Measurements from ENCODE around the gene NTNG2.
"Not testable (repeated sequence)": the region's sequence is repeated elsewhere in the genome, so short reads cannot be mapped to it uniquely, and the experiment has no call there.

Gene NTNG2

GRCh38 chr9:132268725-132269352, 107.0 kb downstream of the NTNG2 start:
- DNase-seq, result peak; percentile 64

GRCh38 chr9:132269704-132270516, 108.1 kb downstream of the NTNG2 start:
- DNase-seq, result not testable (repeated sequence)

- DNase-seq, result no peak
Measured at GRCh38 chr9:132274861-132275260, 113.0 kb downstream of the NTNG2 start.

- DNase-seq, result peak; percentile 29
Measured at GRCh38 chr9:132283165-132283564, 121.3 kb downstream of the NTNG2 start.

- DNase-seq, result no peak
Measured at GRCh38 chr9:132283863-132284262, 122.0 kb downstream of the NTNG2 start.

- DNase-seq, result no peak
Measured at GRCh38 chr9:132287256-132287760, 125.5 kb downstream of the NTNG2 start.

GRCh38 chr9:132288361-132288760, 126.5 kb downstream of the NTNG2 start:
- no peak for DNase-seq

GRCh38 chr9:132288966-132289365, 127.1 kb downstream of the NTNG2 start:
- DNase-seq, result no peak

- DNase-seq, result peak; percentile 17
Measured at GRCh38 chr9:132293145-132293721, 131.4 kb downstream of the NTNG2 start.
